Activated naive CD4-positive, alpha-beta T cell (primary cell): Measurements from ENCODE around the gene GPD1.
"Not testable (repeated sequence)": the region's sequence is repeated elsewhere in the genome, so short reads cannot be mapped to it uniquely, and the experiment has no call there.

Source experiments
- DNase-seq, 4 experiments: peaks; one replicate each; lab custom pipeline; 2025; lab: John Stamatoyannopoulos, UW

The GPD1 gene

DNA sequence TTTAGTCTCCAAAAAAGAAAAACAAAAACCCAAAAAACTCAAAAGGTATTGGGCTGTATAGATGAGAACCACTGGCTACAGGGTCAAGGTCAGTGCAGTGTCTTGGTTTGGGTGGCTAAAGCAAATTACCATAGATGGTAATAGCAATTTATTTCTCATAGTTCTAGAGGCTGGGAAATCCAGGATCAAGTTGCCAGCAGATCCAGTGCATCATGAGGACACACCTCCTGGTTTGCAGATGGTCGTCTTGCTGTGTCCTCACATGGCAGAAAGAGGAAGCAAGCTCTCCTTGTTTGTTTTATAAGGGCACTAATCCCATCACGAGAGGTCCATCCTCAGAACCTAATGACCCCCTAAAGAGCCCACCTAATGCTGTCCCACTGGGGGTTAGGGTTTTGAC, 19.4 kb downstream of the GPD1 start:
- no peak for DNase-seq

DNA sequence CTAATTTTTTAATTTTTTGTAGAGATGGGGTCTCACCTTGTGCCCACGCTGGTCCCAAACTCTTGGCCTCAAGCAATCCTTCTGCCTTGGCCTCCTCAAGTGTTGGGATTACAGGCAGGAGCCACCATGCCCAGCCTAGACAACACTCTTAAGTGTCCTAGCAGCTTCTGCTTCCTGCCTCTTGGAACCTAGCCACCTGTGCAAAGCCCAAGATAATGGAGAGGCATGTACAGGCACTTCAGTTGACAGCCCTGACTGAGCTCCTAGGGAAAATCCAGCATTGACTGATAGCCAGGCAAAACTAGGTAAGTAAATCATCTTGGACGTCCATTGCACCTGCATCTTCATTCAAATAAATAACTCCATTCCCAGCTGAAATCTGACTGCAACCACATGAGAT, 23.7 kb downstream of the GPD1 start:
- no peak for DNase-seq

DNA sequence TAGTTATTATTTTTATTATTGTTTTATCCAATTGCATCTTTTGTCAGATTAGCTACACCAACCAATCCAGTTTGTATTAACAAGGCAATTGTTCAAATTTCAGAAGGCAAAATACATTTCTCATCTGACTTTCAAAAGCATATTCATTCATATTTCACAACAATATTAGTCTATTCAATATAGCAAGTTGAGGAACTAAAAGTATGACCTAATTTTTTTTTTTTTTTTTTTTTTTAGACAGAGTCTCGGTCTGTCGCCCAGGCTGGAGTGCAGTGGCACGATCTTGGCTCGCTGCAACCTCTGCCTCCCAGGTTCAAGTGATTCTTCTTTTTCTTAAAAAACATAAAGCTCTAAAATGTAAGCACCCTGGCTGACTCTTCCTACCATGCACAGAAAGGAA, 25.5 kb downstream of the GPD1 start:
- no peak for DNase-seq

DNA sequence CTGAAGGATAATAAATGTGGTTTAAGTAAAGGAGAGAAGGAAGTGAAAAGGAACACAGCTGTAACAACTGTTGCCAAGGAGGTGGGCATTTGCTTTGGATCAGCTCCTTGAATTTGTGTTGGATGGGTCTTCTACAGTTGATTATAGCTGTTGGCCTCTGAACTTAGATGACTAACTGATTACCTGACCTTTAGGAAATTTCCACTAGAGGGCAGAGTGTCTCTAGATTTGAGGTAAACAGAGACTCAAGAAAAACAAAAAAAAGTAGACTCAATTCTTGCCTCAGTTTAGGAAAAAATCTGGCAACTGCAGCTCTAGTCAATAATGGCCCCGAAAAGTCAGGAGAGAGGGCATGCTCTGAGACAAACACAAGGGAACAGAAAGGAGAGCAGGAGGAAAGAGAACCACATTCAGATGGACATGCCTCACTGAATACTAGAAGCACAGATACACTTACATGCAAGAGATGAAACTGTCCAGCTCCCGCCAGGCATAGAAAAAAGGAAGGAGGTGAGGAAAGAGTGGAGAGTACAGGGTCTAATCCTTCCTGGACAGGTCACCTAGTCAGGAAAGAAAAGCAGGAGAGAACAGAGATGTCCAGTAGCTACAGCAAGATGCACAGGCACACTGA, 28.8 kb downstream of the GPD1 start:
- no peak for DNase-seq

DNA sequence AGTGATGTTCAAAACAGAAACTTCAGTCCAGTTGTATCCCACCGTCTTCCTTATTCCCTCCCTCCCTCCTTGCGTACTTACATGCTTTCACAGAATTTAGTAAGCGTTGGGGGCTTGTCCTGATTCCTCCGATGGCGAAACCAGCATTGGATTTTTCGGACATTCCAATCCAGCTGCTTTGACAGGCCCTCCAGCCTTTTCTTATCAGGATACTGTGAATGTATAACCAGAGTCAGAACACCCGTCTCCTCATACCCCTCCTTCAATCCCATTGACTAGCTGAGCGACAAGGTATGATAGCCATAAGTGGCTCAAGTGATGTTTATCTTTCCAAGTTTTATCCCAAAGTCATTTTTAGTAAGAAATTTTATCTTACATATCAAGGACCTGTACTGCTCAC, 39.2 kb downstream of the GPD1 start:
- DNase-seq: no peak

DNA sequence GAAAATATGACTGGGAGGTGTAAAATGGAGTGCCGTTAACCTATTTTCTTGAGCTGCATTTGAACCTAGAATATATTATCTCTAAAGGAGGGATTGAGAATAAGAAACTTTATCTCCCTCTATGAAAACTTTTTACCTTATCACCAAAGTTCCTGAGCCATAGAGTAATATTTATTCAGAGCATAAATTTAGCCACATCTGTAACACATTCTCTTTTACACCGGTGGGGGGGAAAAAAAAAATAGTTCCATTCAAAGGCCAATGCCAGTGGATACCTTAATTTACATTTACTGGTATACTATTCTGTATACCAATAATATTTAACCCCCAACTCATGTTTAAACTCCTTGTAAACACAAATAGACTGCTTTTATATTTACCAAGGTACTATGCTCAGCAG, 41.6 kb downstream of the GPD1 start:
- DNase-seq: no peak

DNA sequence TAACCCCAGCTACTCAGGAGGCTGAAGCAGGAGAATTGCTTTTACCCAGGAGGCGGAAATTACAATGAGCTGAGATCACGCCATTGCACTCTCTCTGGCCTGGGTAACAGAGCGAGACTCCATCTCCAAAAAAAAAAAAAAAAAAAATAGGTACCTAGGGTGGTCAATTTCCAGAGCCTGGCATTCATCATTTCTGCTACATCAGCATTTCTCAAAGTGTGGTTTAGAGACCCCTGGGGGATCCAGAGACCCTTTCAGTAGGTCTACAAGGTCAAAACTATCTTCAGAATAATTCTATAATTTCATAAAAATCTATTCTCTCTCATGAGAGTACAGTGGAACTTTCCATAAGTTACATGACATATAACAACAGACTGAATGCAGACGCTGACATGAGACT, 43.5 kb downstream of the GPD1 start:
- no peak for DNase-seq

DNA sequence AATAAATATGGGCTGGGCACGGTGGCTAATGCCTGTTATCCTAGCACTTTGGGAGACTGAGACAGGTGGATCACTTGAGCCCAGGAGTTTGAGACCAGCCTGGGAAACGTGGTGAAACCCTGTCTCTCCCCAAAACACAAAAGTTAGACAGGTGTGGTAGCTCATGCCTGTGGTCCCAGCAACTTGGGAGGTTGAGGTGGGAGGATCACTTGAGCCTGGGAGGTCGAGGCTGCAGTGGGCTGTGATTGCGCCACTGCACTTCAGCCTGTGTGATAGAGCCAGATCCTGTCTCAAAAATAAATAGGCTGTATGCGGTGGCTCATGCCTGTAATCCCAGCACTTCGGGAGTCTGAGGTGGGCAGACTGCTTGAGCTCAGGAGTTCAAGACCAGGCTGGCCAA, 44.2 kb downstream of the GPD1 start:
- DNase-seq: not testable (repeated sequence)

DNA sequence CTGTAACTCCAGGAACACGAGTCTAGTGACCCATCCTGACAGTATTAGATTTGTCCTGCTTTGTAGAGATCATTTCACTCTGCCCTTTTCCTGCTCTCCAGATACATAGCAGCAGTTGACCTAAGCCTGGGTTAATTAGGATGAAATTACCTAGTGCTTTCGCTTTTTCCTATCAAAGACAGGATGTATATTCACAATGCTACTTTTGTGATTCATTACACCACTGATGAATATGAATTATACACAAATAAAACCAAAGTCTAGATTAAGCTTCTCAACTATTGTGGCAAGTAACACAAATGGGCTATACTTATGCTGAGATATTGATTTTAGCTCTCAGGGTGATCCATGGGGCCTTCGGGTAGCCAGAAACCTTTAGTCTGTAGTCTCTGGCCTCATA, 45.5 kb downstream of the GPD1 start:
- DNase-seq: no peak

DNA sequence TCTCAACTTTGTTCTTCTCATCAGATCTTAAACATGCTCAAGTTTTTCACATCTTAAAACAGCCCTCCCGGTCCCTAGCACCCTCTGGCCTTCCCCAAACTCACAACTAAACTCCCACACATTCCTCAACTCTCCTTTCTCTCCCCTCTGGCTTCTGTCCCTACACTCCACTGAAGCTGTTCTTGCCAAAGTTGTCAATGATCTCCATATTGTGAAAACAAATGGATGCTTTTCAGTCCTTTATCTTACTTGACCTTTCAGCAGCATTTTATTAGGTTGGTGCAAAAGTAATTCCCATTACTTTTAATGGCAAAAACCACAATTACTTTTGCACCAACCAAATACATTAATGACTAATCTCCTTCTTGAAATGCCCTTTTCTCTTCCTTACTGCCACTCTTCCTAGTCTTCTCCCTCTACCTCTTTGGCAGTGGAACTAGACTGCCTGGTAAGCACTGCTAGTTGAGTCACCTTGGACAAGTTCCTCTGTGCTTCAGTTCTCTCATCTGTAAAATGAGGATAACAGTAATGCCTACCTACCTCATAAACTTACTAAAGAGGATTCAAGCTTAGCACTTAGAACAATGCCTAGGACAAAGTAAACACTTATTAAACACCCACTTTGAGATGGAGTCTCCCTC, 47.4 kb downstream of the GPD1 start:
- no peak for DNase-seq

DNA sequence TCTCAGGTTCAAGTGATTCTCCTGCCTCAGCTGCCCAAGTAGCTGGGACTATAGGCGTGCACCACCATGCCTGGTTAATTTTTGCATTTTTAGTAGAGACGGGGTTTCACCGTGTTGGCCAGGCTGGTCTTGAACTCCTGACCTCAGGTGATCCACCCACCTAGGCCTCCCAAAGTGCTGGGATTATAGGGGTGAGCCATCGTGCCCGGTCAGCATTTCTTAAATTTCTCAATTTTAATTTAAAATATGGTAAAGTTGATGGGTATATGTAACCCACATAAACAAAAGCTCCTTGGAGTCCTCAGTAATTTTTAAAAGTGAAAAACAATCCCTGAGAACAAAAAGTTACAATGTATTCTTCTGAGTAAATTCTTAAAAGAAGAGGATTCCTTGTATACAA, 51.1 kb downstream of the GPD1 start:
- DNase-seq: not testable (repeated sequence)

DNA sequence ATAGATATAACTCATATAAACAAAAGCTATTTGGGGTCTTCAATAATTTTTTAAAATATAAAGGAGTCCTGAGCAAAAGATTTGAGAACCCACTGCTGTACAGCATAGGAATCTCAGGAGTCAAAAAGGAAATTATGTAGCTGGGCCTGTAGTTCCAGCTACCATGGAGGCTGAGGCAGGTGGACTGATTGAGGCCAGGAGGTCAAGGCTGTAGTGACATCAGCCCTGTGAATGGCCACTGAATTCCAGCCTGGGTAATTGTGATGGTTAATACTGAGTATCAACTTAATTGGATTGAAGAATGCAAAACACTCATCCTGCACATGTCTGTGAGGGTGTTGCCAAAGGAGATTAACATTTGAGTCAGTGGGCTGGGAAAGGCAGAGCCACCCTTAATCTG, 52.8 kb downstream of the GPD1 start:
- DNase-seq: no peak

DNA sequence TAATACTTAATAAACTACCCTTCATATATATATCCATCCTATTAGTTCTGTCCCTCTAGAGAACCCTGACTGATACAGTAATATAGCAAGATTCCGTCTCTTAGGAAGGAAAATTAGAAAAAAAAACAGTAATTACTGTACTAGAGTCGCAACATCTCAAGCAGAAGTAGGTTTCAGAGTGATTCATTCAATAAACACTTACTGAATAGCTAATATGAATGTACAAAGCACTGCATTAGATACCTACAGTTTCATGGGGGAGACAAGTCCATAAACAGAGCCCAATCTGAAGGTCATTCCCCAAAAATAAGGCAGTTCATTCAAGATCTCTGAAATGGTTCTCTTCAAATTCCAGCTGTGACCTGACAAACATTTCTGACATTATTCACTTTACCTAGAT, 53.5 kb downstream of the GPD1 start:
- DNase-seq: no peak

DNA sequence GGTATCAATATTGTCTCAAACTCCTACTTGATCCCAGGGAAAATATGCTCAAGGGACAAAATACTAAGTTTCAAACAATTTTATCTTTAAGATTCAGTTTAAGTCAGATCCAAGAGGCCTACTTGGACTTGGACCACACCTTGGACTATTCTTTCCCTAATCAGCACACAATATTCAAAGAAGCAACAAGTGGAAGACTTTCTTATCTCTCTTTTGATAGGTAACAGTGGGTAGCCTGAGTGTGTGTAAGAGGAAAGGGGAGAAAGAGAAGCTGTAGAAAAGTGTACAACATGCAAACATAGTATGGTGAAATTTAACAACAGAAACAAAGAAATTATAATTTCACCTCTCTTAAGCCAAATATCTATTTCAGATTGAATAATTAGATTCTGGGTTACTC, 56.8 kb downstream of the GPD1 start:
- no peak for DNase-seq
